Omental fat pad (tissue), 4 donors: ENCODE measurements around the gene UTP14C. TPM values are rescaled to one million over a fixed set of nuclear protein-coding genes. Genes with fewer than 3 reads are reported as not detected.
A peak's percentile ranks its signal among the peaks of the same experiment; 100 is the strongest.

Experiments used
- ATAC-seq: fragments of 150-250 bp; one replicate; pipeline ENCODE4 v1.9.1; 2016; ENCODE audit warnings: mild to moderate bottlenecking, moderate library complexity; ENCODE audit not compliant: low FRiP score
- DNase-seq: peaks from one replicate; pipeline ENCODE4 v3.0.0-alpha.2; 2019; ENCODE audit warnings: low spot score
- total RNA-seq, 4 donors: library from RNA; depleted of rRNA; stranded (reverse); fragments of >200 nt; gene quantifications; one replicate each; pipeline ENCODE4 v1.1.0, GENCODE V29; 2016
- TF ChIP-seq, protein P1 (sequence below), 3 donors: fragments of 450-650 bp; IDR thresholded peaks; one replicate each; pipeline ENCODE4 v1.5.1; 2016 to 2017; ENCODE audit warnings: antibody characterized with exemption in 3 of 3, mild to moderate bottlenecking in 3 of 3, moderate library complexity in 2 of 3

UTP14C gene, protein sequence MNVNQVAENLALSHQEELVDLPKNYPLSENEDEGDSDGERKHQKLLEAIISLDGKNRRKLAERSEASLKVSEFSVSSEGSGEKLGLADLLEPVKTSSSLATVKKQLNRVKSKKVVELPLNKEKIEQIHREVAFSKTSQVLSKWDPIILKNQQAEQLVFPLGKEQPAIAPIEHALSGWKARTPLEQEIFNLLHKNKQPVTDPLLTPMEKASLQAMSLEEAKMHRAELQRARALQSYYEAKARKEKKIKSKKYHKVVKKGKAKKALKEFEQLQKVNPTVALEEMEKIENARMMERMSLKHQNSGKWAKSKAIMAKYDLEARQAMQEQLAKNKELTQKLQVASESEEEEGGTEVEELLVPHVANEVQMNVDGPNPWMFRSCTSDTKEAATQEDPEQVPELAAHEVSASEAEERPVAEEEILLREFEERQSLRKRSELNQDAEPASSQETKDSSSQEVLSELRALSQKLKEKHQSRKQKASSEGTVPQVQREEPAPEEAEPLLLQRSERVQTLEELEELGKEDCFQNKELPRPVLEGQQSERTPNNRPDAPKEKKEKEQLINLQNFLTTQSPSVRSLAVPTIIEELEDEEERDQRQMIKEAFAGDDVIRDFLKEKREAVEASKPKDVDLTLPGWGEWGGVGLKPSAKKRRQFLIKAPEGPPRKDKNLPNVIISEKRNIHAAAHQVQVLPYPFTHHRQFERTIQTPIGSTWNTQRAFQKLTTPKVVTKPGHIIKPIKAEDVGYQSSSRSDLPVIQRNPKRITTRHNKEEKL
- 10 to 100 TPM; 13.7 to 22.5 (median 14.8) TPM for total RNA-seq

- ATAC-seq (no peak), DNase-seq (no peak)
- TF ChIP-seq, protein P1, sequence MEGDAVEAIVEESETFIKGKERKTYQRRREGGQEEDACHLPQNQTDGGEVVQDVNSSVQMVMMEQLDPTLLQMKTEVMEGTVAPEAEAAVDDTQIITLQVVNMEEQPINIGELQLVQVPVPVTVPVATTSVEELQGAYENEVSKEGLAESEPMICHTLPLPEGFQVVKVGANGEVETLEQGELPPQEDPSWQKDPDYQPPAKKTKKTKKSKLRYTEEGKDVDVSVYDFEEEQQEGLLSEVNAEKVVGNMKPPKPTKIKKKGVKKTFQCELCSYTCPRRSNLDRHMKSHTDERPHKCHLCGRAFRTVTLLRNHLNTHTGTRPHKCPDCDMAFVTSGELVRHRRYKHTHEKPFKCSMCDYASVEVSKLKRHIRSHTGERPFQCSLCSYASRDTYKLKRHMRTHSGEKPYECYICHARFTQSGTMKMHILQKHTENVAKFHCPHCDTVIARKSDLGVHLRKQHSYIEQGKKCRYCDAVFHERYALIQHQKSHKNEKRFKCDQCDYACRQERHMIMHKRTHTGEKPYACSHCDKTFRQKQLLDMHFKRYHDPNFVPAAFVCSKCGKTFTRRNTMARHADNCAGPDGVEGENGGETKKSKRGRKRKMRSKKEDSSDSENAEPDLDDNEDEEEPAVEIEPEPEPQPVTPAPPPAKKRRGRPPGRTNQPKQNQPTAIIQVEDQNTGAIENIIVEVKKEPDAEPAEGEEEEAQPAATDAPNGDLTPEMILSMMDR (IDR thresholded peaks at IDR 0.05), result no peak
Observed at GRCh38 chr13:52024481-52024880, at the start of gene UTP14C. TSS of gene UTP14C (plus strand) at chr13:52024691. CDS start at chr13:52028805, 4,114 bp downstream.

- DNase-seq, result no peak
- no peak for ATAC-seq
- TF ChIP-seq, protein P1 (IDR thresholded peaks at IDR 0.05), result no peak
Observed at GRCh38 chr13:51976423-51976822, 48.1 kb upstream of the UTP14C start.

DNA sequence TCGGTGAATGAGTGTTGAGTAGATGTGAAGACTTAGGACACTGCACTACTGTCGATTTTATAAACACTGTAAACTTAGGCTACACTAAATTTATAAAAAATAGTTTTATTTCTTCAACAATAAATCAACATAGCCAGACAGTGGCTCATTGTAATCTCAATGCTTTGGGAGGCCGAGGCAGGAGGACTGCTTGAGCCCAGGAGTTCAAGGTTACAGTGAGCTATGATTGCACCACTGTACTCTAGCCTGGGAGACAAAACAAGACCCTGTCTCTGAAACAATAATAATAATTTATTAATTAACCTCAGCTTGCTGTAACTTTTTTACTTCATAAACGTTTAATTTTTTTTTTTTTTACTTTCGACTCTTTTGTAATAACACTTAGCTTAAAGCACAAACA, 47.6 kb upstream of the UTP14C start:
- no peak for ATAC-seq
- DNase-seq, result no peak
- TF ChIP-seq, protein P1 (IDR thresholded peaks at IDR 0.05), result no peak

- TF ChIP-seq, protein P1 (IDR thresholded peaks at IDR 0.05), result no peak
- ATAC-seq (no peak), DNase-seq (no peak)
Observed at GRCh38 chr13:51977625-51978024, 46.9 kb upstream of the UTP14C start.

DNA sequence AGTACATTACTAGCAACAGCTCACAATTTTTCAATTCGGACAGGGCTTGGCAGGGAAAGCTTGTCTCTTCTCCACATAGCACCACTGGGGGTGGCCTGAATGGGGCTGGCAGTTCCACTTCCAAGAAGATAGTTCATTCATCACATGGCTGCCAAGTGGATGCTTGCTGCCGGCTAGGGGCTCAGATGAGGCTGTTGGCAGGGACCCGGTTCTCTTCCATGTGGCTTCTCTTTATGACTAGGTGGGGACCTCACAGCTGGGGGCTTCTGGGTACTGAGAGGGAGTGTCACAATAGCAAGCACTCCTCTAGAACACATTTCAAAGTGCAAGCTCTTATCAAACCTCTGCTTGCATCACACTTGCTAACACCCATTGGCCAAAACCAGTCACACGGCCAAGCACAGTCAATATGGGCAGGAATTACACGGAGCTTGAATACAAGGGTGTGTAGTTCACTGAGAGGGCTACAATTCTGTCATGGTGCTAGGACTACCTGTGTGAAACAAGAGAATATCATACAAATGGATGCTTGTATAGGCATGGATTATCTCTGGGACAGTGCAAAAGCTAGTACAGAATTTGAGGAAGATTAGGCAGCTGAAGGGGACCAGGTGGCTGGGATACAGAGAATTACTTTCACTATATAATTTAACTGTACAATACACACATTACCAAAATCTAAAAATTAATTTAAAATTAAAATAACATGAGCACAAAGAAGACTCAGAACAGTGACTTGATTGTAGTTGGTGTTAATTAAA, 45.5 kb upstream of the UTP14C start:
- TF ChIP-seq, protein P1 (IDR thresholded peaks at IDR 0.05), result no peak
- ATAC-seq, result peak; percentile 52
- no peak for DNase-seq

DNA sequence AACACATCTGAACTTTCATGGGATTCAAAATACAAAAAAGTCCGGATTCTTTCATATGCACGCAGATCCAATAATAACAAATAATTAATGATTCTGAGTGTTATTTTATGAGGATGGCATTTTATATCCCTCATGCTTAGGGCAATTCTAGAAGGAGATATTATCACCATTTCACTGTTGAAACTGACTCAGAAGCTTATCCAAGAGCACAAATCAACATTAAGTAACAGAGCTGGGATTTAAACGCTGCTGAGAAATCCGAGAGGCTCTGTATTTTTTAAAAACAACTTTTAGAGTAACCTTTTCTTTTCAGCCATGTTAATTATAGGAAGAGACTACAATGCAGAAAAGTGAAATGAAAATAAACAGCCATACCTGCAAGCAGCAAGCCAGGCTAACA, 43.6 kb upstream of the UTP14C start:
- ATAC-seq, result no peak
- no peak for DNase-seq
- TF ChIP-seq, protein P1 (IDR thresholded peaks at IDR 0.05), result no peak
